OCI-LY1 (cell line): ENCODE results near the gene TMEM242.

Experiments used
- H2AFZ ChIP-seq: fragments of 200-600 bp; sonication (generic), shearing (Covaris generic); 2 replicates; pipeline ENCODE4 v1.6.0; 2014; ENCODE audit warnings: antibody characterized with exemption, mild to moderate bottlenecking, low read length
- H3F3A ChIP-seq: fragments of 200-600 bp; sonication (generic), shearing (Covaris generic); 2 replicates; pipeline ENCODE4 v1.6.0; 2014; ENCODE audit warnings: mild to moderate bottlenecking, antibody characterized with exemption, low read length, moderate library complexity; ENCODE audit not compliant: insufficient read depth
- H3K27ac ChIP-seq: fragments of 200-600 bp; sonication (generic); 2 replicates; pipeline ENCODE4 v1.5.1; 2014; ENCODE audit warnings: low read length, mixed run types, mild to moderate bottlenecking, low read depth; ENCODE audit not compliant: poor library complexity, severe bottlenecking
- H3K27me3 ChIP-seq: fragments of 200-600 bp; sonication (generic); 2 replicates; pipeline ENCODE4 v1.6.0; 2014; ENCODE audit warnings: antibody characterized with exemption, mild to moderate bottlenecking, low read length, moderate library complexity; ENCODE audit not compliant: insufficient read depth
- H3K36me3 ChIP-seq: fragments of 200-600 bp; sonication (generic); 2 replicates; pipeline ENCODE4 v1.6.1; 2014; ENCODE audit warnings: mild to moderate bottlenecking, antibody characterized with exemption, low read length, moderate library complexity, mixed read lengths; ENCODE audit not compliant: insufficient read depth
- H3K4me1 ChIP-seq: fragments of 200-600 bp; sonication (generic); 2 replicates; pipeline ENCODE4 v1.5.1; 2014; ENCODE audit warnings: mild to moderate bottlenecking, low read length, moderate library complexity; ENCODE audit not compliant: insufficient read depth, severe bottlenecking
- H3K4me2 ChIP-seq: fragments of 200-600 bp; sonication (generic), shearing (Covaris generic); 2 replicates; pipeline ENCODE4 v1.6.1; 2014; ENCODE audit warnings: low read length
- H3K4me3 ChIP-seq: fragments of 200-600 bp; sonication (generic); 2 replicates; pipeline ENCODE4 v1.5.1; 2014; ENCODE audit warnings: low read length, low read depth, mild to moderate bottlenecking, mixed read lengths; ENCODE audit not compliant: poor library complexity, severe bottlenecking
- H3K79me2 ChIP-seq: fragments of 200-600 bp; shearing (Covaris generic); 2 replicates; pipeline ENCODE4 v1.6.1; 2016; ENCODE audit warnings: mixed run types, low read length, mixed read lengths; ENCODE audit not compliant: insufficient read depth
- H3K9ac ChIP-seq: fragments of 200-600 bp; sonication (generic), shearing (Covaris generic); 2 replicates; pipeline ENCODE4 v1.6.1; 2014; ENCODE audit warnings: mild to moderate bottlenecking, low read length, mixed read lengths
- H3K9me2 ChIP-seq: fragments of 200-600 bp; sonication (generic), shearing (Covaris generic); 2 replicates; pipeline ENCODE4 v1.6.1; 2014; ENCODE audit warnings: low read depth, mild to moderate bottlenecking, low read length, mixed read lengths
- H3K9me3 ChIP-seq: fragments of 200-600 bp; shearing (Covaris generic); 2 replicates; pipeline ENCODE4 v1.6.1; 2014; ENCODE audit warnings: low read length, mixed read lengths
- H4K20me1 ChIP-seq: fragments of 200-600 bp; sonication (generic), shearing (Covaris generic); 2 replicates; pipeline ENCODE4 v1.6.0; 2016; ENCODE audit warnings: mild to moderate bottlenecking, low read length; ENCODE audit not compliant: insufficient read depth
- EZH2 ChIP-seq: fragments of 200-600 bp; sonication (generic), shearing (Covaris generic); IDR thresholded peaks from 2 replicates; pipeline ENCODE4 v1.8.0; 2017; ENCODE audit warnings: borderline replicate concordance, mixed run types, mild to moderate bottlenecking, antibody characterized with exemption, low read length, moderate library complexity, mixed read lengths
- TF ChIP-seq, protein P1 (sequence below): fragments of 200-600 bp; sonication (generic), shearing (Covaris generic); IDR thresholded peaks from 2 replicates; pipeline ENCODE4 v1.5.1; 2017; ENCODE audit warnings: mild to moderate bottlenecking, antibody characterized with exemption, low read length, moderate library complexity, mixed read lengths

Gene TMEM242

DNA sequence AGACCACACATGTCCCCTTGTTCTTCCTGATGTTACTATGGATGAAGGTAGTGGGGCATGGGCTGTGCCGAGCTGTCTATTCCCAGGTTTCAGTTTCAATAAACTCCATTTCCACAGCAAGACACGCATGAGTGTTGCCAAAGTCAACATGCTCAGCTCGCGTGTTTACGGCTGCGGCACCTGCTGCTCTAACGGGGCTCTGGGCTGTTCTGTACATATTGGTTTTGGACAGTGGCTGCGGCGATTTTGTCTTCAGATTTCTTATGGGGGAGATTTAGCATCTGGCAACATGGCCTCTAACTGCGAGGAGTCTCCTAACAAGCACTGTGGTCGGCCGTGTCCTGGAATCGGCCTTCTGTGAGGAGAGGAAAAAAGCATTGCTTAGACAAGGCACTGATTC, 58.6 kb downstream of the TMEM242 start:
- H3K4me3 ChIP-seq: no peak overlapping the region
- no peak for TF ChIP-seq EZH2
- TF ChIP-seq, protein P1, sequence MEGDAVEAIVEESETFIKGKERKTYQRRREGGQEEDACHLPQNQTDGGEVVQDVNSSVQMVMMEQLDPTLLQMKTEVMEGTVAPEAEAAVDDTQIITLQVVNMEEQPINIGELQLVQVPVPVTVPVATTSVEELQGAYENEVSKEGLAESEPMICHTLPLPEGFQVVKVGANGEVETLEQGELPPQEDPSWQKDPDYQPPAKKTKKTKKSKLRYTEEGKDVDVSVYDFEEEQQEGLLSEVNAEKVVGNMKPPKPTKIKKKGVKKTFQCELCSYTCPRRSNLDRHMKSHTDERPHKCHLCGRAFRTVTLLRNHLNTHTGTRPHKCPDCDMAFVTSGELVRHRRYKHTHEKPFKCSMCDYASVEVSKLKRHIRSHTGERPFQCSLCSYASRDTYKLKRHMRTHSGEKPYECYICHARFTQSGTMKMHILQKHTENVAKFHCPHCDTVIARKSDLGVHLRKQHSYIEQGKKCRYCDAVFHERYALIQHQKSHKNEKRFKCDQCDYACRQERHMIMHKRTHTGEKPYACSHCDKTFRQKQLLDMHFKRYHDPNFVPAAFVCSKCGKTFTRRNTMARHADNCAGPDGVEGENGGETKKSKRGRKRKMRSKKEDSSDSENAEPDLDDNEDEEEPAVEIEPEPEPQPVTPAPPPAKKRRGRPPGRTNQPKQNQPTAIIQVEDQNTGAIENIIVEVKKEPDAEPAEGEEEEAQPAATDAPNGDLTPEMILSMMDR: no peak
- no peaks in the 10 kb centered on the region for H3K4me1 ChIP-seq
- H3K36me3 ChIP-seq: no peaks in the 10 kb centered on the region
- H3K79me2 ChIP-seq: no peaks in the 10 kb centered on the region
- H3F3A ChIP-seq: no peaks in the 10 kb centered on the region
- no peaks in the 10 kb centered on the region for H3K9me2 ChIP-seq
- H3K9ac ChIP-seq: no peak overlapping the region
- H3K4me2 ChIP-seq: no peak overlapping the region
- no peaks in the 10 kb centered on the region; the same call in none of the 2 replicates for H3K27me3 ChIP-seq
- H3K9me3 ChIP-seq: no peaks in the 10 kb centered on the region
- H2AFZ ChIP-seq: no peak overlapping the region
- no peak overlapping the region for H3K27ac ChIP-seq
- no peaks in the 10 kb centered on the region for H4K20me1 ChIP-seq

DNA sequence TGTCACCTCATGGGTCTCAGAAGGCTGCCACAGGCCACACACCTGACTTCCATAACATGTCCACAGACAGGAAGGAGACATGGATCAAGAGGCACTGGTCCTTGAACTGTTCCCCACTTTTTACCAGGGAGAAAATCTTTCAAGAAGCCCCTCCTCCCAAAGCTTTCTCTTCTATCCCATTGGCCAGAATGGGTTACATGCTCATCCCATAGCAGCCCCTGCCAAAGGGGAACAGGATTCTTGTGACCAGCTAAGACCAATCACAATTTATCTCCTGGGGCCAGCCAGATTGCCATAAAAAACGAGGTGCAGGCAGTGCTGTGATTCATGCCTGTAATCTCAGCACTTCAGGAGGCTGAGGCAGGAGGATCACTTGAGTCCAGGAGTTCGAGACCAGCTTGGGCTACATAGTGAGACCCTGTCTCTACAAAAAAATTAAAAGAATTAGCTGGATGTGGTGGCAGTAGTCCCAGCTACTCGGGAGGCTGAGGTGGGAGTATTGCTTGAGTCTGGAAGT, 59.4 kb downstream of the TMEM242 start:
- Histone ChIP-seq H4K20me1 (no peaks in the 10 kb centered on the region), H3K9me2 (no peaks in the 10 kb centered on the region), H3K27me3 (no peaks in the 10 kb centered on the region; the same call in none of the 2 replicates), H3K4me2 (no peak overlapping the region), H3K4me1 (no peaks in the 10 kb centered on the region), H2AFZ (no peak overlapping the region), H3K36me3 (no peaks in the 10 kb centered on the region), H3K4me3 (no peak overlapping the region), H3K27ac (no peak overlapping the region), H3F3A (no peaks in the 10 kb centered on the region), H3K79me2 (no peaks in the 10 kb centered on the region), H3K9ac (no peak overlapping the region), H3K9me3 (no peaks in the 10 kb centered on the region)
- no peak for TF ChIP-seq EZH2
- TF ChIP-seq, protein P1: no peak

DNA sequence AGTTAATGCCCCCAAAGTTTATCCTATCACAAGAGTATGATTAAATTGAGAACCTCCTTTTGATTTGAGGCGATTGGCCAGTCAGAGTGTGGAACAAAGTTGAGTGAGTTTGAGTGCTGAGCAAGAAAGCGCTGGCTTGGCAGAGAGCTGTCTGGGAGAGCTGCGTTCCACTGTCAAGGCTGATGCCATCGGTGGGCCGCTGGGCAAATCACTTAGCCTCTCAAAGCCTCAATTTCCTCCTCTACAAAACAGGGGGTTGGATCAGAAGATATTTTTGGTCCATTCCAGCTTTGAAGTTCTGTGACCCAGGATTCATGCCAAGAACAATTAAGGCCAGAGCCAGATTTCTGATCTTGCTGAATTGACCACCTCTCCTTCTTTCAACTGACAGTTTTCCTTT, 60.2 kb downstream of the TMEM242 start:
- no peak overlapping the region for H3K9ac ChIP-seq
- H3K4me2 ChIP-seq: no peak overlapping the region
- no peak overlapping the region for H3K4me3 ChIP-seq
- no peaks in the 10 kb centered on the region for H3K9me2 ChIP-seq
- no peaks in the 10 kb centered on the region for H4K20me1 ChIP-seq
- no peaks in the 10 kb centered on the region; the same call in none of the 2 replicates for H3K27me3 ChIP-seq
- H2AFZ ChIP-seq: no peak overlapping the region
- H3K9me3 ChIP-seq: no peaks in the 10 kb centered on the region
- no peaks in the 10 kb centered on the region for H3K79me2 ChIP-seq
- no peaks in the 10 kb centered on the region for H3K4me1 ChIP-seq
- H3F3A ChIP-seq: no peaks in the 10 kb centered on the region
- no peak overlapping the region for H3K27ac ChIP-seq
- TF ChIP-seq EZH2: no peak
- TF ChIP-seq, protein P1: no peak
- no peaks in the 10 kb centered on the region for H3K36me3 ChIP-seq
